GM04504 (cell line): ENCODE data around the gene RAD18.

Experiments used
- DNase-seq: peaks from one replicate; pipeline ENCODE4 v3.0.0-alpha.2; 2012; ENCODE audit warnings: low read depth

The RAD18 gene

GRCh38 chr3:8835385-8835784 is 127.9 kb downstream of the RAD18 start:
- no peak for DNase-seq

DNA sequence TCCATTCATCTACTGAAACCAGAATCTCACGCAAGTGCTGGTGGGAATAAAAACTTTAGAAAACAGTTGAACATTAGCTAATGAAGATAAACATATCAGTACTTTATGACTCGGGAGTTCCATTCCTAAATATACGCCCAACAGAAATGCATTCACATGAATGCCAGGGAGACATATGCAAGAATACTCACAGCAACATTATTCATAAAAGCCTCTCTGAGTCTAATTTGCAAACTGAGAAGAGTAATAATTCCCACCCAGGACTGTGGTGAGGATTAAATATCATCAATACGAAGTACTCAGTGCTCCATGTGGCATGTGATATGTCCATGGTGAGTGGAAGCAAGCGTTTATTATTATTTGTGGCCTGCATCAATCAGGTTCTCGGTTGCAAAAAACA is 128.3 kb downstream of the RAD18 start:
- no peak for DNase-seq

DNA sequence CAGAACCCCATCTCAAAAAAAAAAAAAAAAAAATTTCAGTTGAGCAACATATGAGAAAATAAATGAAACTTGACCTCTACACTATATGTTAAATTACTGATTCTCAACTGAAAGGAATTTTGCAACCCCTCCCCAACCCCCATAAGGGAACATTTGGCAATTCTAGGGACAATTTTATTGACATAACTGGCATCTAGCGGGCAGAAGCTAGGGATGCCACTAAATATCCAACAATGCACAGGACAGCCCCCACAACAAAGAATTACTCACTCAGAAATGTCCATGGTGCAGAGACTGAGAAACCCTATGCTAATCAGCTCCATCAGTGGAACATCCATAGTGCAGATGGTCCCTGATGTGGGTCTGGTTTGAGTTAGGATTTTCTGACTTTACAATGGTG is 135.6 kb downstream of the RAD18 start:
- no peak for DNase-seq
